ENCODE results near the gene TSEN34. TPM values are rescaled to one million over a fixed set of nuclear protein-coding genes. Genes with fewer than 3 reads are reported as not detected.

The TSEN34 gene
- total RNA-seq, result 55.4 and 69.3 TPM in 2 replicates

GRCh38 chr19:54191011-54191810, at the start of gene TSEN34:
Gene TSEN34 (plus strand): TSS chr19:54191308. CDS start chr19:54191365, 57 bp downstream.

GRCh38 chr19:54159352-54160181, 31.5 kb upstream of the TSEN34 start, which contains the start of gene LENG1:
Gene LENG1 (minus strand): TSS chr19:54159721. CDS start chr19:54159695, 26 bp downstream.

GRCh38 chr19:54172471-54173358, 18.4 kb upstream of the TSEN34 start, which contains the start of gene TMC4:
Gene TMC4 (minus strand): TSS chr19:54173160. CDS start chr19:54173117, 43 bp downstream.

GRCh38 chr19:54189145-54189734, 1.9 kb upstream of the TSEN34 start, which contains the start of gene MBOAT7:
Gene MBOAT7 (minus strand): TSS chr19:54189580. CDS start chr19:54188508, 1,072 bp downstream.

GRCh38 chr19:54222474-54223276, 31.6 kb downstream of the TSEN34 start, which contains the start of gene LILRB3:
Gene LILRB3 (minus strand): TSS chr19:54223007. CDS start chr19:54222976, 31 bp downstream.

GRCh38 chr19:54242646-54243045, 51.5 kb downstream of the TSEN34 start, which contains the start of gene LILRA6:
Gene LILRA6 (minus strand): TSS chr19:54242790.

Other genes with a start within 250 kb of the TSEN34 start
- gene CACNG8, start 228.4 kb upstream of the TSEN34 start, total RNA-seq, result 0.20 and 0.76 TPM in 2 replicates
- gene CACNG6, start 199.7 kb upstream of the TSEN34 start, total RNA-seq, result 0.13 and 0.43 TPM in 2 replicates
- not detected in 2 replicates for gene VSTM1, start 127.4 kb upstream of the TSEN34 start, total RNA-seq
- not detected in 2 replicates for gene TARM1, start 109.9 kb upstream of the TSEN34 start, total RNA-seq
- gene OSCAR, start 90.5 kb upstream of the TSEN34 start, total RNA-seq, result 0.63 and 0.65 TPM in 2 replicates
- 18.5 and 20.6 TPM in 2 replicates for gene NDUFA3, start 88.5 kb upstream of the TSEN34 start, total RNA-seq
- gene TFPT, start 75.7 kb upstream of the TSEN34 start, total RNA-seq, result 10.7 and 12.5 TPM in 2 replicates
- 54.5 and 55.6 TPM in 2 replicates for gene PRPF31, start 75.6 kb upstream of the TSEN34 start, total RNA-seq
- gene CNOT3, start 53.5 kb upstream of the TSEN34 start, total RNA-seq, result 11.3 and 14.1 TPM in 2 replicates
- gene LENG1, start 31.6 kb upstream of the TSEN34 start, total RNA-seq, result 3.1 and 3.5 TPM in 2 replicates
- 0.20 TPM in 1 of 2 replicates, not detected in the other for gene TMC4, start 18.1 kb upstream of the TSEN34 start, total RNA-seq
- 71.1 and 93.0 TPM in 2 replicates for gene MBOAT7, start 1.7 kb upstream of the TSEN34 start, total RNA-seq
- gene RPS9, start 9.6 kb downstream of the TSEN34 start, total RNA-seq, result 1,505 and 1,870 TPM in 2 replicates
- not detected in 2 replicates for gene LILRB3, start 31.7 kb downstream of the TSEN34 start, total RNA-seq
- gene LILRA6, start 51.5 kb downstream of the TSEN34 start, total RNA-seq, result not detected in 2 replicates
- gene LILRB5, start 66.0 kb downstream of the TSEN34 start, total RNA-seq, result not detected in 2 replicates
- gene LILRB2, start 89.8 kb downstream of the TSEN34 start, total RNA-seq, result not detected in 2 replicates
- not detected in 2 replicates for gene LILRA5, start 121.9 kb downstream of the TSEN34 start, total RNA-seq
- gene LILRA4, start 147.9 kb downstream of the TSEN34 start, total RNA-seq, result not detected in 2 replicates
- not detected in 2 replicates for gene LAIR1, start 173.6 kb downstream of the TSEN34 start, total RNA-seq
- not detected in 2 replicates for gene TTYH1, start 224.2 kb downstream of the TSEN34 start, total RNA-seq